ENCODE measurements around the gene CCDC178.

CCDC178 gene

DNA sequence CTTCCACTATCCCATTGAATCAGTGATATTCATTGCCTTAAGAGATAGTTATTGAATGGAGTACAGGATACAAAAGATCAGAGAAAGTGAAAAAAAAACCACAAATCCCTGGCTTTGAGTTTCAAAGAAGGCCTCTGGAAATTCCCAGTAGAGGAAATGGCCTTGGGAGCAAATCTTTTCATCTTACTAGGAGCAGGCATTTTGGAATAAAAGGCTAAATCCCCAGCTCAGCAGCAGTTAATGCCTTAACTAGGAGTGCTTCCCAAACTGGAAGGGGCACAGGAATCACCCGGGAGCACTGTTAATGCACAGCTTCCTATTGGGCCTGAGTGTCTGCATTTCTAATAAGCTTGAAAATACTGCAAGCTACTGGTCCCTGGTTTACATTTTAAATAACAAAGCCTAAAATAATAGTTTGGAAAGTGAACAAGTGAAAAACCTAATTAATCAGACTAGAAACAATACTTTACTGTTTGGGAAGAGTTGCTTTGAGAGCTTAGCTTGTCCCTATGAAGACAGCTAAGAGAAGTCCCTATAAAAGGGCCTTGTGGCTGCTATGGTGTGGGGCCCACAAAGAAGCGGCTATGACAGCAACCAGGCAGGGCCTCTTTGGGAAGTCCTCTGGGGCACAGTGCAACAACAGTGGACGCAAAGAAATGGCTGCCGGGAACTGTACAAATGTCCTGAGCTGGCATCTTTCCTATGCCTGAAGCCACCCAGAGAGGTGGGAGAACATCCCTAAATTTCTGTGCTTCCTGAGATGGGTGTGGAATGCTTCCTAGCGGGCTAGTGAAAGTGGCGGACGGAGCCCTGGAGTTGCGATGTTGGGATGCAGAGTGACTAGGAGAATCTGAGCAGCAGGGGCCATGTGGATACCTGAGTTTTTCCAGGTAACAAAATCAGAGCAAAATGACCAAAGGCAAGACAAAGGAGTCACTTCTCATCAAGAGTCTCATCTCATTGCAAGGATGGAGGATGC is 550.6 kb downstream of the CCDC178 start:
- Mint-ChIP-seq H3K4me3 (no peak overlapping the region), H3K36me3 (ENCODE audit: insufficient read depth) (no peaks in the 10 kb centered on the region), H3K9me3 (no peaks in the 10 kb centered on the region), H3K4me1 (no peaks in the 10 kb centered on the region), H3K27ac (ENCODE audit: low read depth) (no peak overlapping the region), H3K27me3 (no peaks in the 10 kb centered on the region)
- DNase-seq (ENCODE audit: low spot score in 2 of 2) = no peak
- ATAC-seq (replicated peaks; ENCODE audit: extremely low read depth, poor library complexity, severe bottlenecking) = no peak

DNA sequence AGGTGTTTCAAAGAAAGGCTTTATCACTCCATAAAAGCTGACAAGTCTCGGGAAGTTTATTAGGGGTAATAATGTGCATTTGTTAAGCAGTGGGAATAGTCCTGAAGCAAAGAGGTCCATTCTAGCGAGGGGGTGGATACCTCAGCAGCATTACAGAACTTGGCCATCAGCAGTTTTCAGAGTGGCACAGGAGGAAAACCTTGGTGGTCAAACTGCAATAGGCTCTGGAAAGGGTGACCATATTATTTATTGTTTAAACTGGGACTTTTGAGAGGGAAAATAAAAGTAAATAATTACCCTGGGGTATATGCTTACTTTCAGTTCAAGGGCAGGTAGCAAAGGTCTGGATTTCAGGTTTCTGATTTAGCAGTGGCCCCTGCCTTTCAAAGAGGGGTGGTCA is 552.2 kb downstream of the CCDC178 start:
- no peaks in the 10 kb centered on the region for H3K36me3 Mint-ChIP-seq (ENCODE audit: insufficient read depth)
- ATAC-seq (replicated peaks; ENCODE audit: extremely low read depth, poor library complexity, severe bottlenecking) (no peak), DNase-seq (ENCODE audit: low spot score in 2 of 2) (no peak)
- no peak overlapping the region for H3K4me3 Mint-ChIP-seq
- H3K9me3 Mint-ChIP-seq = no peaks in the 10 kb centered on the region
- H3K27ac Mint-ChIP-seq (ENCODE audit: low read depth) = no peak overlapping the region
- no peaks in the 10 kb centered on the region for H3K4me1 Mint-ChIP-seq
- no peaks in the 10 kb centered on the region for H3K27me3 Mint-ChIP-seq

All from central memory CD8-positive, alpha-beta T cell (primary cell).